Skeletal muscle cell (primary cell): ENCODE results near the gene C6orf118.

Experiments used
- DNase-seq: peaks from one replicate; pipeline ENCODE4 v3.0.0-alpha.2; 2010; ENCODE audit warnings: low read depth
- H3K4me3 ChIP-seq: 2 replicates; pipeline ENCODE4 v1.5.1; 2011; ENCODE audit warnings: low read depth, mild to moderate bottlenecking, control low read depth, low read length, moderate library complexity

Gene C6orf118

DNA sequence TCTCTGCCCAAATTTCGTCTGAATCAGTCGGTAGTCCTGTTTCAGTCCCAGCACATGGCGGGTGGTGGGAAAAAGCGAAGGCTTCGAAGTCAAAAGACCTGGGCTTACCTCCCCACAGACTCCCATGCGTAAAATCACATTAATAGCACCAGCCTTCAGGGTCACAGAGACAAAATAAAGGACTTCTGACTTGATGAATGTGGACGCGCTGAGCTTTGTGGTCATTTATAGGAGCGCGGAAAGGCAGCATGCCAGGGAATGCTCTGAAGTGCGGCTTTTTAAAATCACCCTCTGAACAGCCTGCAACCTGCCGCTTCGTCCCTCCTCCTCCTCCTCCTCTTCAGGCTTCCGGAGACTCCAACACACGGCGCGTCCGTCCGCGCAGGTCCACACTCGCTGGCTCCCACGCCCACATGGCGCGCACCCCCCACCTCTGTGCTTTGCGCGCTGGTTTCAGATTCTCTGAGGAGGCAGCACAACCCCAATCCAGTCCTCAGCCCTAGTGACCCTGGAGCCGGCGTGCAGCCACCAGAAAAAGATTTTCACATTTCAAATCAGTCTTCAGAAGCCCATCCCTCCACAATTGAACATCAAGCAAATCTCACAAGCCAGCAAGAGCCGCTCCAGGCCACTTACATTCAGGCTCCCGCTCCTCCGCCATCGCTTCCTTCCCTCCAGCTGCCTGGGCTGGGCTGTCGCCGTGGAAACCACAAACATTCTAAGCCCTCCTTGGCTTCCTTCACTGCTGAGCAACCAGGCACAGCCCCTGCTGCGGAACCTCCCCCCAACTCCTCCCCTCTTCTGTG lies at the start of gene C6orf118:
TSS of gene C6orf118 (minus strand) at position 680 of the 806 bp plus-strand sequence. CDS start at position 661, 19 bp downstream.
- peak; percentile 28 for DNase-seq
- peak within 1 kb of the TSS; percentile 51 for H3K4me3 ChIP-seq

DNA sequence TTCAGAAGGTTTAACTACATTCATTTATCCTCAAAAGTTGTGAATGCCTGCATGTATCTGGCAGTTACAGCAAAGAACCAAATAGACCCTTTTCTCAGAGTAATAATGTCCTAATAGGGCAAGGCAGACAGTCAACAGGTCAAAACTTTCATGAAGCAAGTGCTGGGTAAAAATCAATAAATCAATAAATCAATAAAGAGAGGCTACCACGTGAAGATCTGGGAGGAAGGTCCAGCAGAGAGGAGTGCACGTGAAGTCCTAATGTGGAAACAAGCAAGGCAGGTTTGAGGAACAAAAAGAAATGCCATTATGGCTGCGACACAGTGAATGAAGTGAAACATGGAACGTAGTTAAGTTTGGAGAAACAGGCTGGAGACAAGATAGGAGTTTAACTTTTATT lies 36.3 kb upstream of the C6orf118 start:
- H3K4me3 ChIP-seq = no peak overlapping the region
- no peak for DNase-seq

GRCh38 chr6:165340532-165340931 lies 31.1 kb upstream of the C6orf118 start:
- no peak for DNase-seq
- no peak overlapping the region for H3K4me3 ChIP-seq

DNA sequence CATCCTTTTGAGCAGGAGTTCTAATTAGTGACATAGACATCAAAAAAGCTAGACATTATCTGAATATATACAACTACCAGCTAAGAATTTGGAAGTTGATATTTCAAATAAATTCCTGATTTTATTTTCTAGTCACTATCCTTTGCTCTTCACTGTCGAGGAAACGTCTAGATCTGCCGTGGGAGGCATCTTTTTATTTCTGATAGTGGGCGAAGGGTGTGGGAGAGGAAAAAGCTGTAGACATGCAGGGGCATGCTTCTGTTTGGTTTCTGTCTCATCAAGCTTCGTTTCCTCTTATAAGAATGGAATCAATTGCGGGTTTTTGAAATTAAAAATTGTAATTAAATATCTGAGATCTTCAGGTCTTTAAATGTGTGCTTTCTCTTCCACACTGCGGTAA lies 16.2 kb upstream of the C6orf118 start:
- H3K4me3 ChIP-seq = no peak overlapping the region
- no peak for DNase-seq

DNA sequence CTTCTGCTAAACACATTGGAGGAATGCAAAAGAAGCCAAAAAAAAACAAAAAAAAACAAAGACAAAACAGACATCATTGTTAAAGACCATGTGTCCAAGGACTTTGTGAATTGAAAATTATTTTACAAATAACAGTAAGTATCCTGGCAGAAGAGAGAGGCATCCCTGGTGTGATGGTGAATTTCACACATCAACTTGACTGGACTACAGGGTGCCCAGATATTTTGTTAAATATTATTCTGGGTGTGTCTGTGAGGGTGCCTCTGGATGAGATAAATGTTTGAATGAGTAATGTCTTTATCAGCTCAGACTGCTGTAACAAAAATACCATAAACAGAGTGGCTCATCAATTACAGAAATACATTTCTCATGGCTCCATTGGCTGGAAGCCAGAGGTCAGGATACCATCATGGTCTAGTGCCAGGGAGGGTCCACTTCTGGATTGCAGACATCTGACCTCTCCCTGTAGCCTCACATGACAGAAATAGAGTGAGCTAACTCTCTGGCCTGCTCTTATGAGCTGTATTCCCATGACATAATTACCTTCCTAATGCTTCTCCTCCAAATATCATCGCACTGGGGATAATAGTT lies 12.2 kb upstream of the C6orf118 start:
- no peak overlapping the region for H3K4me3 ChIP-seq
- no peak for DNase-seq

- H3K4me3 ChIP-seq = no peak overlapping the region
- no peak for DNase-seq
Measured at GRCh38 chr6:165321150-165321549, 11.7 kb upstream of the C6orf118 start.

- no peak for DNase-seq
- no peak overlapping the region for H3K4me3 ChIP-seq
Measured at GRCh38 chr6:165317723-165318122, 8.3 kb upstream of the C6orf118 start.

- no peak overlapping the region for H3K4me3 ChIP-seq
- no peak for DNase-seq
Measured at GRCh38 chr6:165306955-165307354, 2.5 kb downstream of the C6orf118 start.

DNA sequence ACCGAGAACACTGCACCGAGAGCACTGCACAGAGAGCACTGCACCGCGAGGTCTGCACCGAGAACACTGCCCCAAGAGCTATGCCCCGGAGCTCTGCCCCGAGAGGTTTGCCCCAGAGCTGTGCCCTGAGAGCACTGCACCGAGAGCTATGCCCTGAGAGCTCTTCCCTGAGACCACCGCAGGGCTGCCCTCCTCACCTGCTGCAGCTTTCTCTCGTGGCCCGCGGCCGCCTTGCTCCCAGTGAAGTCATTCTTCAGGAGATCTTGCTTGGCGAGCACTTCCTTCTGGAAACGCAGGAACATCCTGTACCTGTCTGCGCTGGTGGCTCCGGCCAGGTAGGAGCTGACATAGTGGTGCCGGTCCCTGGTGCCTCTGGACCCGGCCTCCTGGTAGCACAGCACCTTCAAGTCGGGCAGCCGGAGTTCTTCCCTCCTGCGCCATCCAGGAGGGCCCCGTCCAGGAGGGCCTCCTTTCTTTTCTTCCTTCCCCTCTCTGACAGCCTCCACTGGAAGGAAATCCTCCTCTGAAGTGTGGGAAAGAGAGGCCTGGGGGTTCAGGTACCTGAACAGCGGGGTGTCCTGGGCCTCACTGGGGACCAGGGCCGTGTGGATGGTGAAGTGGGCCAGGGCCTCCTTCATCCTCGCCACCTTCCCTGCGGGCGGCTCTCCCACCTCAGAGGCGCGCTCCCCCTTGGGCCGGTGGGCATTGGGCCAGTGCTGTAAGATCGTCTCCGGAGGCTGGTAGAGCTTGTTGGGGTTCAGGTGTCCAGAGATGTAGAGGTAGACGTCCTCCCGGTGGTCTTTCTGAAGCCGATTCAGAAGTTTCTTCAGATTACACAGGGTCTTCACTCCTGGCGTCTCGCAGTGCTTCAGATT lies 7.8 kb downstream of the C6orf118 start:
- DNase-seq = no peak
- no peak overlapping the region for H3K4me3 ChIP-seq

GRCh38 chr6:165300422-165300936 lies 8.9 kb downstream of the C6orf118 start:
- no peak overlapping the region for H3K4me3 ChIP-seq
- no peak for DNase-seq

DNA sequence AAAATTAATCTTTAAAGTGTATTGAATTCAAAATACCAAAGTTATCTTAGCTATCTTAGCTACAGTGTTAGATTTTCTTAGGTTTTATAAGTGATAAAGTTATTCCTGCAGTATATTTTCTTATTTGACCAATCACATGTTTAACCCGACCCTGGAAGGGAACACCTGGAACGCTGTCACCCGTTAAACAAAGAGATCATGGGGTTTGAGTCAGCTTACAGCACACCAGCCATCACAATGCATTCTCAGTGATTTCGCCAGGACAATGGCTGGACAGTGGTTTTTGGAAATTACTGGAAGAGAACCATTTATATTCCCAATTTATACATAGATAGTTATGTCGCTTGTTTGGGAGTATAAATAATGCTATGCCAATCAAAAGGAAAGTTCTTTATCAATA lies 10.5 kb downstream of the C6orf118 start:
- DNase-seq = no peak
- H3K4me3 ChIP-seq = no peak overlapping the region

DNA sequence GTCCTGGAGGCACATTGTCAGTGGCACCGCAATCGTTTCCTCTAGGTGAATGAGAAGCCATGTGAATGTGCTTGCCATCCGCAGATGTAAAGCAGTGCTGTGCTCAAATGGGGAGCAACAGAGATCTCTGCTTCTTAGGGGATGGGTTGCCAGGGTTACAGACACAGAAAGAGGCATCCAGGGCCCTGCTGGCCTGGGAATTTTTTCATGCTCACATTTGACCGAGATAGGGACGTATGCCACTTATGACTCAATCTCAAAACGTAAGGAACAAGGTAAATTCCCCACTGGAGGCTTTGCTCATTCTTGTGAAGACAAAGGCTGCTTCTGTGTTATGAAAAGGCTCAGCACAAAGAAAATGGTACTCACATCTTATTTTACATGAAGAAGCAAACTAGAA lies 11.0 kb downstream of the C6orf118 start:
- H3K4me3 ChIP-seq = no peak overlapping the region
- DNase-seq = no peak

- H3K4me3 ChIP-seq = no peak overlapping the region
- no peak for DNase-seq
Measured at GRCh38 chr6:165292657-165293056, 16.7 kb downstream of the C6orf118 start.

- no peak overlapping the region for H3K4me3 ChIP-seq
- DNase-seq = no peak
Measured at GRCh38 chr6:165274611-165275010, 34.8 kb downstream of the C6orf118 start.

DNA sequence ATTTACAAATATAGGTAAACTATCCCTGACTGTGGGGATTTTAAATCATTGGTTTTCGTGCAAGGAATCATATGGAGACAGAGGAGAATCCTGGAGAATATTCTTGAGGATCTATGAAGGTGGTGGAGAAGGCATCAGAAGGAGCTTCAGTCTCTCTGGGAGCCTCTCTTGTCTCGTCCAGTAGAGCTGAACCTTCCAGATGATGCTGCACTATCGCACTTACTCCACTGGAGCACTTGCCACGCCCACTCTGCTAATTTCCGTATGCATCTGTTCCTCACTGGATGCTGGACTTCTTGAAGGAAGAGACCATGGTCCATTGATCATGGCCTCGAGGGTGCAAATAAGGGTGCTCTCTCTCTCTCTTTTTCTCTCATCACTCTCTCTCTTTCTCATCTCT lies 36.8 kb downstream of the C6orf118 start:
- H3K4me3 ChIP-seq = no peak overlapping the region
- DNase-seq = no peak

GRCh38 chr6:165268987-165269386 lies 40.4 kb downstream of the C6orf118 start:
- H3K4me3 ChIP-seq = no peak overlapping the region
- DNase-seq = no peak

DNA sequence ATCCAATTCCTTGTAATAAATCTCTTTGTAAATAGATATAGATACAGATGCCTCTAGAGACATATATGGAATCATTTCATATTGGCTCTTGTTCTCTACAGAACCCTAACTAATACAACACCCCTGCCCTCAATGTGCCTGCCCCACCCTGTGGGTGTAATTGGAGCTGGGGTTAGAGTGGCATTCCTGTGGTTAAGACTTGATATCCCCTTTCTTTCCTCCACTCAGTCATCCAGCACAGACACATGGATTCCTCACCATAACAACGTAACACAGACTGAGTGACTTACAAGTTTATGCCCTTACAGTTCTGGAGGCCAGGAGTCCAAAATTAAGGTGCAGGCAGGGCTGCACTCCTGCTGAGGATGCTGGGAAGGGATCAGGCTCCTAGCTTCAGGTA lies 42.8 kb downstream of the C6orf118 start:
- no peak for DNase-seq
- no peak overlapping the region for H3K4me3 ChIP-seq

GRCh38 chr6:165266191-165266590 lies 43.2 kb downstream of the C6orf118 start:
- no peak overlapping the region for H3K4me3 ChIP-seq
- DNase-seq = no peak

DNA sequence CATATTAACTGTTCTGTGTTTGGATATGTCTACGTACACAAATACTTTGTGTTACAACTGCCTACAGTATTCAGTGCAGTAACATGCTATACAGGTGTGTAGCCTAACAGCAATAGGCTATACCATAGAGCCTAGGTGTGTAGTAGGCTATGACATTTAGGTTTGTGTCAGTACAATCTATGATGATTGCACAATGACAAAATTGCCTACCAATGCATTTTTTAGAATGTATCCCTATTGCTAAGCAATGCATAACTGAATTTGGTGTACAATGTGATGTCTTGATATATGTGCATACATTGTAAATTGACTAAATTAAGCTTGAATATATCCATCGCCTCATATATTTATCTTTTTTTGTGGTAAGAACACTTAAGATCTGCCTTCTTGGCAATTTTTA lies 48.9 kb downstream of the C6orf118 start:
- no peak for DNase-seq
- H3K4me3 ChIP-seq = no peak overlapping the region

DNA sequence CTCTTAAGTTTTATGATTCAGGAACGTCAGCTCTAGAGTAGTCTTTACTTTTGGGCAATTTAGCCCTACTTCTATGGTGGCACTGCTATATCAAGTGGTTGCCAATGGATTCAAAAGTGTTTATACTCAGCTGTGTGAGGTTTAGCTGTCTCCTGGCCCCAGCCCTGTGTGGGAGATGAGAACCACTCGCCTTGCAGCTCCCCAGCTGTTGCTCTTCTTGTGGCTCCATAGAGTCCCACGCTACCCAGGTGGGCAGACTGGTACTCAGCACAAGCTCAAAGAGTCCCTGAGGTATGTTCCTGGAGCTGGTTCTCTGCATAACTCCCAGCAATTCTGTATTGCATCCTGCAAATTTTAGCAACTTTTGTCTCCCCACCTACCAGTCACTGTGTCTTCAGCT lies 59.6 kb downstream of the C6orf118 start:
- no peak overlapping the region for H3K4me3 ChIP-seq
- DNase-seq = no peak
